Esophagus squamous epithelium (tissue), 5 donors: ENCODE data around the gene FIP1L1. TPM values are rescaled to one million over a fixed set of nuclear protein-coding genes. Genes with fewer than 3 reads are reported as not detected.

ENCODE experiments used
- DNase-seq: peaks from one replicate; lab custom pipeline; 2025; lab: John Stamatoyannopoulos, UW
- H3K27ac ChIP-seq, 4 donors: fragments of 200-600 bp; sonication (generic); one replicate each; pipeline ENCODE4 v1.5.1; 2016 to 2019; ENCODE audit warnings: mild to moderate bottlenecking in 1 of 4
- H3K27me3 ChIP-seq, 4 donors: fragments of 200-600 bp; sonication (generic); 1 replicate in 3 of 4; 2 replicates in 1 of 4; pipeline versions ENCODE4 v1.5.1 to v1.6.0; 2017 to 2021; ENCODE audit warnings: antibody characterized with exemption in 1 of 4
- H3K36me3 ChIP-seq, 3 donors: fragments of 200-600 bp; sonication (generic); one replicate each; pipeline ENCODE4 v1.5.1; 2016 to 2019
- H3K4me1 ChIP-seq, 3 donors: fragments of 200-600 bp; sonication (generic); one replicate each; pipeline ENCODE4 v1.5.1; 2017 to 2019
- H3K4me3 ChIP-seq, 4 donors: fragments of 200-600 bp; sonication (generic); 1 replicate in 3 of 4; 2 replicates in 1 of 4; pipeline ENCODE4 v1.5.1; 2016 to 2019; ENCODE audit warnings: mild to moderate bottlenecking in 2 of 4, moderate library complexity in 1 of 4
- H3K9me3 ChIP-seq, 3 donors: fragments of 200-600 bp; sonication (generic); one replicate each; pipeline ENCODE4 v1.5.1; 2016 to 2019
- POLR2A ChIP-seq, 4 donors: fragments of 450-650 bp; IDR thresholded peaks; one replicate each; pipeline ENCODE4 v1.6.1; 2017; ENCODE audit warnings: antibody characterized with exemption in 4 of 4, mild to moderate bottlenecking in 4 of 4, moderate library complexity in 3 of 4
- WGBS, 2 donors: methylation state at CpG; one replicate each; pipeline ENCODE4 v1.1.5; 2018; 5-methylcytosine and 5-hydroxymethylcytosine counted together
- intact Hi-C: fragments of 100-400 bp; cut with DNase I; formaldehyde crosslinking; loops from one replicate; pipeline ENCODE4 v1.15.0; 2022
- total RNA-seq, 4 donors: library from RNA; depleted of rRNA; stranded (reverse); fragments of >200 nt; gene quantifications; one replicate each; pipeline ENCODE4 v1.1.0, GENCODE V29; 2016
- TF ChIP-seq, protein P1 (sequence below), 6 experiments: fragments of 450-650 bp in 4 of 6; fragments of 200-600 bp in 2 of 6; sonication (generic) in 2 of 6; IDR thresholded peaks; one replicate each; pipeline ENCODE4 v1.5.1; 2016 to 2019; ENCODE audit warnings: antibody characterized with exemption in 6 of 6, mild to moderate bottlenecking in 4 of 6, moderate library complexity in 4 of 6
- donor health status: DM: yes; HTN: yes; CAD: no.

Gene FIP1L1
- total RNA-seq, 4 donors from 2014 or later: 24.8 to 46.0 (median 32.9) TPM

DNA sequence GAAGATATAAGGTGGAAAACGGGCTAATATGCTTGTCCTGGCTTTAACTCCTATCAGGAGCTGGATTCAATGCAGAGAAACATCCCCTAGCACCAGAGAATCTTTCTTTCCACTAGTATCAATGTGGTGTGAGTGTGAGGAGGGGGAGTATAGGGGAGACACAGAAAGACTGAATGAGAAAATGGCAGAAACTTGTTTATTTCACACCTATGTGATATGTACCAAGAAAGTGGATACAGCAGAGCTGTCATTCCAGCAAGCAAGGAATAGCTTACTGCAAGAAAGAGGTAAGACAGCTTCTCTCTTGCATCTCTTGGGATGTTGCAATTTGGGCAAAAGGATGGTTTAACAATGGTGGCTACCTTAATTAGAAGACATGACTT lies 108.2 kb downstream of the FIP1L1 start:
- Histone ChIP-seq H3K36me3 (peaks cover 0 to 15% (median 0%) of the 10 kb centered on the region in 3 donors), H3K4me1 (peaks cover 0 to 41% (median 36%) of the 10 kb centered on the region in 3 donors), H3K4me3 (no peak overlapping the region), H3K27me3 (peaks cover 0 to 7% (median 0%) of the 10 kb centered on the region in 4 donors), H3K27ac (peak overlapping the region in 2 of 4 donors; percentile 18 to 50), H3K9me3 (no peaks in the 10 kb centered on the region)
- DNase-seq: no peak
- TF ChIP-seq, protein P1, sequence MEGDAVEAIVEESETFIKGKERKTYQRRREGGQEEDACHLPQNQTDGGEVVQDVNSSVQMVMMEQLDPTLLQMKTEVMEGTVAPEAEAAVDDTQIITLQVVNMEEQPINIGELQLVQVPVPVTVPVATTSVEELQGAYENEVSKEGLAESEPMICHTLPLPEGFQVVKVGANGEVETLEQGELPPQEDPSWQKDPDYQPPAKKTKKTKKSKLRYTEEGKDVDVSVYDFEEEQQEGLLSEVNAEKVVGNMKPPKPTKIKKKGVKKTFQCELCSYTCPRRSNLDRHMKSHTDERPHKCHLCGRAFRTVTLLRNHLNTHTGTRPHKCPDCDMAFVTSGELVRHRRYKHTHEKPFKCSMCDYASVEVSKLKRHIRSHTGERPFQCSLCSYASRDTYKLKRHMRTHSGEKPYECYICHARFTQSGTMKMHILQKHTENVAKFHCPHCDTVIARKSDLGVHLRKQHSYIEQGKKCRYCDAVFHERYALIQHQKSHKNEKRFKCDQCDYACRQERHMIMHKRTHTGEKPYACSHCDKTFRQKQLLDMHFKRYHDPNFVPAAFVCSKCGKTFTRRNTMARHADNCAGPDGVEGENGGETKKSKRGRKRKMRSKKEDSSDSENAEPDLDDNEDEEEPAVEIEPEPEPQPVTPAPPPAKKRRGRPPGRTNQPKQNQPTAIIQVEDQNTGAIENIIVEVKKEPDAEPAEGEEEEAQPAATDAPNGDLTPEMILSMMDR (IDR thresholded peaks at IDR 0.05): no peak
- TF ChIP-seq POLR2A (IDR thresholded peaks at IDR 0.05): no peak
- intact Hi-C loops: no loop called here
- 19 to 33% methylated on average over 1 of the region's 1 CpG for WGBS, 2 donors

DNA sequence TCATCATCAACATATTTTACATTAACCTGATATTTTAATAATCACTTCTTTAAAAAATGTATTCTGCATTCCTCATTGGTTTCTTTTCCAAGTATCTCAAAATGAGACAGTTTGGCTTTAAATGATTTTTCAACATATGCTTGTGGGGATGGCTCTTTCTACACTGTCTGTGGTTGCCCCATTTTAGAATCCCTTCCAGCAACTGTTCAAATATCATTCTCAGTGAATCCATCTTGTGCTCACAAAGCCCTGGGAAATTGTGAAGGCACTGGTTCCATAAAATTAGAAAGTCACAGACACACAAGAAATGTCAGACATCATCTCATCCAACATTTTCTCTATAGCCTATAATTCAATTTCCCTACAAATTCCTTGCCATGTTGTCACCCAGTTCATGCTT lies 110.3 kb downstream of the FIP1L1 start:
- TF ChIP-seq, protein P1 (IDR thresholded peaks at IDR 0.05): no peak
- no peak for TF ChIP-seq POLR2A (IDR thresholded peaks at IDR 0.05)
- H3K36me3 ChIP-seq: peaks cover 0 to 5% (median 0%) of the 10 kb centered on the region in 3 donors
- H3K27me3 ChIP-seq: peaks cover 0 to 7% (median 0%) of the 10 kb centered on the region in 4 donors
- intact Hi-C loops: no loop called here
- no peak overlapping the region for H3K27ac ChIP-seq
- no peak for DNase-seq
- H3K4me1 ChIP-seq: peaks cover 0 to 44% (median 33%) of the 10 kb centered on the region in 3 donors
- no peak overlapping the region for H3K4me3 ChIP-seq
- H3K9me3 ChIP-seq: no peaks in the 10 kb centered on the region

DNA sequence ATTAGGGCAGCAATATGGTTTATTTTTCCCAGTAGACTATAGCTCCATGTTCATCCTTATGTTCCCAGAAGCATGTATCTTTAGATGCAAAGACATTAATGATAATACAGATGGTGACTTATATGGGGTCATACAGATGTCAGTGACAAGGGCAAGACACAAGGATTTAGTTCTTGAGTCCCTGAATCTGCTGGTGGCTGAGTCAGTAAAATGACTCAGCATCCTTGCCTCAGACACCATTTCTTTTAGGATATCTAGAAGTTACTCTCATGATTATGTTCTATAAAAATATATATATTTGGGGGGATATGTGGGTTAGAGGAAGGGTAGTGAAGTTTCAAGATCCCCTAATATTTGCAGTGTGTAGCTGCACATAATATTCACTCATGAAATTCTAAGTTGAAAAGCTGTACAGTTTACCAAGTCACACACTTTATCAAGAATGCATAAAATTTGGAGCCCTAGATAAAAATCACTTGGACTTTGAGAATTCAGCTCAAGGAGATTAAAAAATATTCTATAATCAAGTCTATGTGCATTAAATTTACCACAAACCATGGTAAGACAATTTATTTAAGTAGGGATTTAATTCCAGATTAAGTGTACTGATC lies 111.9 kb downstream of the FIP1L1 start:
- intact Hi-C loops: no loop called here
- Histone ChIP-seq H3K27ac (peak overlapping the region in 2 of 4 donors; percentile 31 to 38), H3K36me3 (peaks cover 0 to 22% (median 0%) of the 10 kb centered on the region in 3 donors)

DNA sequence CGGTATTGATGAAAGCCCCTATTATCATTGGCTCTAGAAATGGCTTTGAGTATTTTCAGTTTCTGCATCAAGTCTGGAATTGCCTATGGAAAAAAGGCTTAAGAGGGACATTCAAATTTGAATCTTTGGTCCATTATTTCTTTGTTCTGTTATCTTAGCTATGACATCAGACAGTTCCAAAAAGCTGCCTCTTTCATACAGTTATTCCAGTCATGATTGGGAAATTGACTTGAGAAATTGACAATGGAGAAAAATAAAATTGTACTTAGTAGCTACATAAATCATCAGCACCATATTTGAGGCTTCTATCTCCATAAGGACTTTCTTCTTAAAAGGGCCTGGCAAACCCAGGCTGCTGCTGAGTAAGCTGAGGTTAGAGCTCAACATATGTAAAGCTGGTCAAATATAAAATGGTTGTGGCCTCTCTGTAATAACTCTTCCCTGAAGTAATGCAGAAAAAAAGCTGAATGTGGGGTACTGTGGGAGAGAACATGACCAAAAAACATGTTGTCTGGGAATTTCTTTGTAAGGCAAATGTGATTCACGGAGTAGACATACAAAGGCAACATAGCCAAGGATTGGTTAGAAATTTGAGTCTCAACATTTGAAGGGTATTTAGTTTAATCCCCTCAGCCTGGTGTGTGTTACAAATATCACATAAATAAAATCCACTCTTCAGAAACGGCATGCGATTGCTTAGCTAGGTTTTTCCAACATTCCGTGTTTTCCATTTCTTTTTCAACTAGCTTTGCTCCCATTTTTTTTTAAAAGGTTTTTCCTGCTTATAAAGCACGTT lies 112.9 kb downstream of the FIP1L1 start:
- Histone ChIP-seq H3K4me3 (no peak overlapping the region), H3K27me3 (peaks cover 0 to 7% (median 0%) of the 10 kb centered on the region in 4 donors), H3K4me1 (peaks cover 0 to 30% (median 19%) of the 10 kb centered on the region in 3 donors), H3K27ac (peak overlapping the region; percentile 20 to 70 (median 34)), H3K36me3 (peaks cover 0 to 31% (median 0%) of the 10 kb centered on the region in 3 donors), H3K9me3 (no peaks in the 10 kb centered on the region)
- TF ChIP-seq, protein P1 (IDR thresholded peaks at IDR 0.05): no peak
- TF ChIP-seq POLR2A (IDR thresholded peaks at IDR 0.05): no peak
- DNase-seq: no peak
- WGBS, 2 donors: 43 to 65% methylated on average over 6 of the region's 6 CpGs
- intact Hi-C loops: no loop called here

More for the DNA sequence above, 111.9 kb downstream of the FIP1L1 start:
- Histone ChIP-seq H3K4me1 (peaks cover 0 to 40% (median 27%) of the 10 kb centered on the region in 3 donors), H3K9me3 (no peaks in the 10 kb centered on the region), H3K27me3 (peaks cover 0 to 7% (median 0%) of the 10 kb centered on the region in 4 donors), H3K4me3 (no peak overlapping the region)
- TF ChIP-seq, protein P1 (IDR thresholded peaks at IDR 0.05): no peak
- no peak for TF ChIP-seq POLR2A (IDR thresholded peaks at IDR 0.05)
- no peak for DNase-seq
